Measurements from ENCODE around the gene MFSD6. TPM values are rescaled to one million over a fixed set of nuclear protein-coding genes. Genes with fewer than 3 reads are reported as not detected.

The MFSD6 gene
- total and polyA plus RNA-seq, 9 donors, result 7.7 to 68.1 (median 11.8) TPM

- 91 to 93% (median 92%) methylated on average over 4 of the region's 4 CpGs for WGBS, 3 donors
- no peak overlapping the region for H3K27ac ChIP-seq
- H3K9me3 ChIP-seq, result no peaks in the 10 kb centered on the region
- H3K36me3 ChIP-seq, result no peaks in the 10 kb centered on the region
- intact Hi-C loops (cut with DNase I), result no loop called here
- DNase-seq, result no peak
- H3K4me3 ChIP-seq, result no peak overlapping the region
- TF ChIP-seq POLR2A (IDR thresholded peaks at IDR 0.05), result no peak
- no peak for TF ChIP-seq EP300 (IDR thresholded peaks at IDR 0.05)
- no peak for TF ChIP-seq CTCF (IDR thresholded peaks at IDR 0.05)
- no peaks in the 10 kb centered on the region for H3K27me3 ChIP-seq
- H3K4me1 ChIP-seq (ENCODE audit: insufficient read depth), result no peaks in the 10 kb centered on the region
Measured at GRCh38 chr2:190526105-190526750, 118.1 kb downstream of the MFSD6 start.

DNA sequence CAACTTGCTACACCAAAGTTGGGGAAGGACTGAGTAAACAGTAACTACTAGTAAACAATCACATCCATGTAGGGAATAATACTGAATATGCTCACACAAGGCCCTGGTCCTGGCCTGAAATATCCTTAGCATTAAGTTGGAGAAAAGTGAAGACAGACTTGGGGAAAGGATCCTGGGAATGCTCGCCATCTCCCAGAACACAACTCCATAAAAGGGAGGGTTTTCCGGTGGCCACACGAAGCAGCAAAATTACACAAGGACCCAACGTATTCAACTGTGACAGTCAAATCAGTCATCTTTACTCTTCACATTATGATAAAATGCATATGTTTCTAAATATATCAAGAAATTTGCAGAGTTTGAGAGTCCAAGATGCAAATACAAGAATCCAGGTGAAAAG lies 119.1 kb downstream of the MFSD6 start:
- 95 to 98% (median 96%) methylated on average over 4 of the region's 4 CpGs for WGBS, 3 donors
- no peak for DNase-seq
- H3K27ac ChIP-seq, result no peak overlapping the region
- H3K4me3 ChIP-seq, result no peak overlapping the region
- TF ChIP-seq POLR2A (IDR thresholded peaks at IDR 0.05) (no peak), EP300 (IDR thresholded peaks at IDR 0.05) (no peak), CTCF (IDR thresholded peaks at IDR 0.05) (no peak)
- no peaks in the 10 kb centered on the region for H3K9me3 ChIP-seq
- intact Hi-C loops (cut with DNase I), result no loop called here
- H3K36me3 ChIP-seq, result no peaks in the 10 kb centered on the region
- no peaks in the 10 kb centered on the region for H3K27me3 ChIP-seq
- H3K4me1 ChIP-seq (ENCODE audit: insufficient read depth), result no peaks in the 10 kb centered on the region

DNA sequence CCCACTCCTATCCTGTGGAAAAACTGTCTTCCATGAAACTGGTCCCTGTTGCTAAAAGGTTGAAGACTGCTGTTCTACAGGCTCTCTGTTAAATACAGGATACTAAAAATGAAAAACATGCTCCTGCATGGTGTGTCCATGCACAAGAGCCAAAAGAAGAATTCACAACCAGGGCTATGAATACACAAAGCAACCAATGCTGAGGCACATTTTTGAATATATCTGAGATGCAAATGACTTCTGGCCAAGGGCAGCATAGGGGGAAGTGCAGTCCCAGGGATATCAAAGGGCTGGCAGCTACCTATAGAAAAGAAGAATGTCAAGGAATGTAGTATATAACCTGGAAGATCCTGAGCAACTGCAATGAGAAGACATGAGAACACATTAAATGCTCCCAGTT lies 119.8 kb downstream of the MFSD6 start:
- intact Hi-C loops (cut with DNase I), result no loop called here
- no peak overlapping the region for H3K4me3 ChIP-seq
- no peaks in the 10 kb centered on the region for H3K36me3 ChIP-seq
- no peaks in the 10 kb centered on the region for H3K4me1 ChIP-seq (ENCODE audit: insufficient read depth)
- TF ChIP-seq EP300 (IDR thresholded peaks at IDR 0.05), result no peak
- no peak for TF ChIP-seq CTCF (IDR thresholded peaks at IDR 0.05)
- TF ChIP-seq POLR2A (IDR thresholded peaks at IDR 0.05), result no peak
- H3K9me3 ChIP-seq, result no peaks in the 10 kb centered on the region
- no peak overlapping the region for H3K27ac ChIP-seq
- no peak for DNase-seq
- no peaks in the 10 kb centered on the region for H3K27me3 ChIP-seq

- TF ChIP-seq CTCF (IDR thresholded peaks at IDR 0.05) (no peak), POLR2A (IDR thresholded peaks at IDR 0.05) (no peak), EP300 (IDR thresholded peaks at IDR 0.05) (no peak)
- Histone ChIP-seq H3K27me3 (no peaks in the 10 kb centered on the region), H3K4me1 (ENCODE audit: insufficient read depth) (peaks cover 1% of the 10 kb centered on the region), H3K36me3 (no peaks in the 10 kb centered on the region), H3K4me3 (no peak overlapping the region), H3K9me3 (no peaks in the 10 kb centered on the region), H3K27ac (no peak overlapping the region)
- no peak for DNase-seq
- WGBS, 3 donors, result 75 to 89% (median 81%) methylated on average over 1 of the region's 1 CpG
- intact Hi-C loops (cut with DNase I), result no loop called here
Measured at GRCh38 chr2:190528521-190529001, 120.4 kb downstream of the MFSD6 start.

Measured in ovary (tissue), 9 donors.